Measurements from ENCODE around the gene COL4A4.
A peak's percentile ranks its signal among the peaks of the same experiment; 100 is the strongest.
"Not testable (repeated sequence)": the region's sequence is repeated elsewhere in the genome, so short reads cannot be mapped to it uniquely, and the experiment has no call there.

Gene COL4A4

GRCh38 chr2:227106845-227107759, 56.9 kb downstream of the COL4A4 start:
- peak; percentile 13 for DNase-seq

DNA sequence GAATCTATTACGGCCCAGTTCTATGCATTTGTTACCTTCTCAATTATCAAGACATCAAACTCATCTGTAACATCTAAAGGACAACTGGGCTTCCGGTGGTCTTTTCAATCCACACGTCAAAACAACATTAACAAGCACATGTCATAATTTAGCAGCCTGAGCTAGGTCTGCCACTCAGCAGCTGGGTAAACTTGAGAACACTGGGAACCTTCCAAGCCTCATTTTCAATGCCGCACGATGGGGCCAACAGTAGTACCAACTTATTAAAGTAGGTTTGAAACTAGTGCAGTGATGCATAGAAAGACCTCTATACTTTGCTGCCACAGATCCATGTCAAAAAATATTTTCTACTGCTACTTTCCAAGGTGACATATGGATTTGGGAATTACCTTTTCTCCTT, 60.4 kb downstream of the COL4A4 start:
- no peak for DNase-seq

DNA sequence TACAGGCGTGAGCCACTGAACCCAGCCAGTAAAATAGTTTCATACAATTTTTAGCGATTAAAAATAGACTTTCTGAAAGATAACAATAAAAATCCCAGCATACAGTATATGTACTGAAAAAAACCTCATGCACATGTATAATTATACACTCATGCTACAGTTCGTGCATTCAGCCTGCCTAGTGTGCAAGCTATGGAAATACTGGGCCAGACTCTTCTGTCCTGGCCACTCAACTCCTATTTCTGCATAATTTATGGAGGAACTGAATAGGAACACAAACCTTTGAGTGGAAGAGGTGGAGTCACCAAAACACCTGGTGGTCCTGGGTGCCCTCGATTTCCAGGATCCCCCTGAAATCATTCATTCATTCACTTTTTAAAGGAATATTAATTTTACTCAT, 64.7 kb downstream of the COL4A4 start:
- no peak for DNase-seq

DNA sequence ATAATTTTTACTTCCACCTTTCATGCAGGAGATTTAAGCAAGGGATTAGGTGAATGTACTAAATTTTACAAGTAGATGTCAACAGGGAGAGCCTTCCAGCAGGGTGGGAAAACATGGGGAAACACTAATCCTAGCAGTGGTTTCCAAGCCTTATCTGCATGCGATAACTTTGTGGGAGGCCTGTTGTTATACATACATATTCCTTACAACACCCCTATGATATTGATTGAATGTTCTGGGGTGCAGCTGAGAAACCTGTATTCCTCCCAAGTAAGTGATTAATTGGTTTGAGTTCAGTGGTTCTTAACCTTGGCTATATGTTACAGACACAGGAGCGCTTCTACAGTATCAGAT, 65.9 kb downstream of the COL4A4 start:
- DNase-seq, result no peak

- DNase-seq, result no peak
These were observed 66.4 kb downstream of the COL4A4 start for GRCh38 chr2:227097495-227098161.

- peak; percentile 66 for DNase-seq
These were observed 68.7 kb downstream of the COL4A4 start for GRCh38 chr2:227095346-227095745.

DNA sequence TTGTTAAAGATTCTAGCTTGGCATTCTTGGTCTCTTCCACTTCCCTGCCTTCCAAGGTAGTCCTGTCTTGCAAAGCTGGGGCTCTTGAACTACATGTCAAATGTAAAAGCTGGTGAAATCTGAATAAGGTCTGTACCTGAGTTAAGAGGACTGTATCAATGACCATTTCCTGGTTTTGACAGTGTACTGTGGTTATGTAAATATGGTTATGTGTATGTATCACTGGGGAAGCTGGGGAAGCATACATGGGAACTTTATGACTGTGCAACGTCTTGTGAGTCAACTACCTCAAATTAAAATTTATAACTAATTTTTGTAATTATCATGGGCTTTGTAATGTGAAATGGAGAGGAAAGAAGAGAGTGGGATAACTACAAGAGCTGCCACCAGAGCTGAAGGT, 81.7 kb downstream of the COL4A4 start:
- no peak for DNase-seq

DNA sequence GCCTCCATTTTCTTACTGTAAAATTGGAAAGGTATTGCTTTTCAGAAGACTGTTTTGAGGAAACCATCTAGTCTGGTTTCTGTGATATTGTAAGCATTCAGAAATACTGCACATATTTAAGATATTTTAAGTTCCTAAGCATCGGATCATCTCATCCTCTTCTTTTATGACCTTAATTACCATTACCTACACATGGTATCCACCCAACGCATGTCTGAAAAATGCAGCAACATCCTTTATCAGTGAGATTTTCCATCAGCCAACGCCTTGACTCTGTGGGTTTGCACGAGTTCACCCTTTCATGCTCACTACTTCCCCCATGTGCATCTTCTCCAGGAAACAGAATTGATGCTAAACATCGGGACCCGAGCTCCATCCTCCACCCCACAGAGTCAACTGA, 84.3 kb downstream of the COL4A4 start:
- DNase-seq, result no peak

- not testable (repeated sequence) for DNase-seq
These were observed 98.9 kb downstream of the COL4A4 start for GRCh38 chr2:227065065-227065464.

DNA sequence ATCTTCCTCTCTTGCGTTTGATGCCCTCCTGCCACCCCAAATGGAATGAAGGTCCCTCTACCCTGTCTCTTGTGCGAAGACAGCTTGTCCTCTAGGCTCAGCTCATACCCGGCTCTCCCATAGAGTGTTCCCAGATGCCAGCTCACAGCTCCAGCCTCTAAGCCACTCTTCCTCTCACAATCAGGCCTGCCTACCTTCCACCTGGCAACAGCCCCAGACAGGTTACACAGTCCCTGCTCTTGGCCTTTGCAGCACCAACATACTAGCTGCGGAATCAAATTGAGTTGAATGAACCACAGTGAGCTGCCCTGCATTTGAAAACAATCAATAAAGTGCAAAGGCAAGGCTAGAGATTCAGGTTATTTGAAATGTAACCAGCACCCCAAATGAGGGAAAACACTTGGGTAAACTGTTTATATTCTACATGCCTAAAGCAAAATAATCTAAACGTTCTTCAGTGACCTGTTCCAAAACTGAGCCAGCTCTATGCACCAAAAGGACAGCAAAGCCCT, 105.1 kb downstream of the COL4A4 start:
- DNase-seq, result no peak

- DNase-seq, result no peak
These were observed 106.1 kb downstream of the COL4A4 start for GRCh38 chr2:227057743-227058447.

- DNase-seq, result no peak
These were observed 106.9 kb downstream of the COL4A4 start for GRCh38 chr2:227057060-227057459.

DNA sequence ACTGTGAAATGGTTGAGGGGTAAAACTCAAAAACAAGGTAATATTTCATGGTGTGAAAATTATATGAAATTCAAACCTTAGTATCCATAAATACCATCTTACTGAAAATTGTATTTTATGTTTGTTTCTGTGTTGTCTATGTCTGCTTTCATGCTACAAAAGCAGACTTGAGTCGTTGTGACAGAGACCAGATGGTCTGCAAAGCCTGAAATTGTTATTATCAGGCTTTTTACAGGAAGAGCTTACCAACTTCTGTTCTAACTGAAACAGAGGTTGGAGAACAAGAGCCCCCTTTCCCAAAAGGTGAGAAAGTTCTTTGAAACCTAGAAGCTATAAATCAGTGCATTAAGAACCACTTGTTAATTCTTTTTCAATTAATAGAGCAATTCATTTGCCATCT, 110.0 kb downstream of the COL4A4 start:
- DNase-seq, result no peak

DNA sequence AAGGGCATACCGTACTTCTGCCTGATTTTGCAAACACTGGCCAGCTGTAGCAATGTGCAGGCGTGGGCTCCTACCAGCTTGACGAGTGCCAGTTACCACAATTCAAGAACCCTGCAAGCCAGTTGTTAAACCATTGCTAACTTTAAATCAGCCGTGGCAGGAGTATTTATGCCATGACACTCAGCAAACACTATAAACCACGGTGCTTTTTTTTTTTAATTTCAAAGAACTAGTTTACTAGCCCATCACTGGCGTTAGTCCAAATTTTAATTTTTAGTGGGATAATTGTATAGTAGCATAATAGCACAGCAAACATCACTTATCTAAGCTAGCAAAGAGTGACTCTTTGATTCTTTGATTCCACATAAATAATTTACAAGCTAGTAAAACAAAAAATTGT, 111.1 kb downstream of the COL4A4 start:
- DNase-seq, result no peak

DNA sequence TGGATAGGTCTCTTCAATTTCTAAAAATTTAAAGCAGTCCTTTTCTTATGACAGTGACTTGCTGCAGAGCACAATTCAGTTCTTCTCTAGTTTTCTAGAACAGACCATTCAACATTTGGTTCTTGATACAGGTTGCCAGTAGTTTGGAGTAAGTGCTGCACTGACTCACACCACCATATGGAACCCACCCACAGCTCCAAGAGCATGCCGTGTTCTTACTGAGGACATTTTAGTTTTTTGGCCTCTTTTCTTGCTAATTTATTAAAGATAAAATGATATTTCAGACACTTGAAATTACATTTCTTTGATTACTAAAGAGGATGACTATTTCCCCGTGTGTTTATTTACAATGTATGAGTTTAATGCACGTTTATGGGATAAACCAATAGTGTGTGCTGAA, 120.0 kb downstream of the COL4A4 start:
- DNase-seq, result no peak

DNA sequence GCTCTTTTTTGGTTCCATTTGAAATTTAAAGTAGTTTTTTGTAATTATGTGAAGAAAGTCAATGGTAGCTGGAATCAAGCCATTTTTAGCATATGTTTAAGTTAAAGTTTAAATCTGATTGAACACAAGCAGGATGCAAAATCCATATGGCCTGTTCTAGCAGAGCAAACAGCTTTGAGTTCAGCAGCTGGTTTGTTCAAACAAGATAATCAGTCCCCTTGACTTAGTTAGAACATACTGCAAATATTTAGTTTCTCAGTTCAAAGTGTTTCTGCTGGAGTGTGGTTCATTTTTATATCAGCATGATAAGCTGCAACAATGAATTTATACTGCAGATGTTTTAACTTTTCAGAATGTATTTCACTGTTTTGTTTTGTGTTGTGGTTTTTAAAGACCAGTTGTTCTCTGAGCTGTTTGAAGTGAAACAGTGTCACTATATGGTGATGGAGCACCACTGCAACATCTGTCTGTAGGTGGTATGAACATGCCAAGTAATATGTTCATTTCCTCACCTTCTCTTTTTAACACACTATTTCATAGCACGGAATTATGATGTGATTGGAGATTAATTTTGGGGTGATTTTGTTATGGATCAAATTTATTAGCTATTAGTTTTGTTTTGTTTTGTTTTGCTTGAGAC, 125.3 kb downstream of the COL4A4 start:
- DNase-seq, result no peak

GRCh38 chr2:227036527-227036926, 127.5 kb downstream of the COL4A4 start:
- no peak for DNase-seq

GRCh38 chr2:227035711-227036367, 128.2 kb downstream of the COL4A4 start:
- no peak for DNase-seq

- DNase-seq, result no peak
These were observed 130.4 kb downstream of the COL4A4 start for GRCh38 chr2:227033471-227034148.

- no peak for DNase-seq
These were observed 132.6 kb downstream of the COL4A4 start for GRCh38 chr2:227031379-227031778.

- DNase-seq, result no peak
These were observed 133.2 kb downstream of the COL4A4 start for GRCh38 chr2:227030789-227031188.
